HG02588 (cell line): ENCODE results near the gene C16orf74.

Source experiments
- ATAC-seq: cut with Tn5 transposase; IDR thresholded peaks from one replicate; pipeline ENCODE4 v1.9.1; 2021; ENCODE audit warnings: mild to moderate bottlenecking, moderate library complexity; ENCODE audit not compliant: unreplicated experiment

Gene C16orf74

GRCh38 chr16:85750146-85750826 is 610 bp downstream of the C16orf74 start:
- ATAC-seq = no peak

GRCh38 chr16:85749771-85750145 is 1.1 kb downstream of the C16orf74 start:
- no peak for ATAC-seq

- ATAC-seq = no peak
These were observed 4.3 kb downstream of the C16orf74 start for GRCh38 chr16:85746460-85747215.

- no peak for ATAC-seq
These were observed 11.8 kb downstream of the C16orf74 start for GRCh38 chr16:85738923-85739715.

GRCh38 chr16:85736921-85737320 is 14.0 kb downstream of the C16orf74 start:
- no peak for ATAC-seq

- no peak for ATAC-seq
These were observed 14.9 kb downstream of the C16orf74 start for GRCh38 chr16:85735946-85736345.

GRCh38 chr16:85735225-85735635 is 15.7 kb downstream of the C16orf74 start:
- no peak for ATAC-seq

GRCh38 chr16:85734311-85735017 is 16.4 kb downstream of the C16orf74 start:
- ATAC-seq = no peak

GRCh38 chr16:85733839-85734170 is 17.1 kb downstream of the C16orf74 start:
- ATAC-seq = no peak

GRCh38 chr16:85733155-85733838 is 17.6 kb downstream of the C16orf74 start:
- ATAC-seq = no peak

GRCh38 chr16:85731179-85731578 is 19.7 kb downstream of the C16orf74 start:
- ATAC-seq = no peak

GRCh38 chr16:85730186-85730465 is 20.8 kb downstream of the C16orf74 start:
- no peak for ATAC-seq

- ATAC-seq = no peak
These were observed 21.3 kb downstream of the C16orf74 start for GRCh38 chr16:85729452-85730185.

- ATAC-seq = no peak
These were observed 22.0 kb downstream of the C16orf74 start for GRCh38 chr16:85728879-85729278.

- ATAC-seq = no peak
These were observed 26.0 kb downstream of the C16orf74 start for GRCh38 chr16:85724936-85725335.

GRCh38 chr16:85724126-85724879 is 26.6 kb downstream of the C16orf74 start:
- no peak for ATAC-seq

GRCh38 chr16:85722128-85722893 is 28.6 kb downstream of the C16orf74 start:
- no peak for ATAC-seq

- ATAC-seq = no peak
These were observed 30.6 kb downstream of the C16orf74 start for GRCh38 chr16:85720302-85720637.
